CD4-positive, CD25-positive, alpha-beta regulatory T cell (primary cell): ENCODE measurements around the gene CDC14A. TPM values are rescaled to one million over a fixed set of nuclear protein-coding genes. Genes with fewer than 3 reads are reported as not detected.
"Not testable (repeated sequence)": the region's sequence is repeated elsewhere in the genome, so short reads cannot be mapped to it uniquely, and the experiment has no call there.

ENCODE experiments used
- ATAC-seq, 2 donors: fragments of 150-1000 bp; cut with Tn5 transposase; one replicate each; pipeline ENCODE4 v1.10.0; 2021; ENCODE audit warnings: low read depth in 2 of 2, moderate number of reproducible peaks in 2 of 2, moderate library complexity in 1 of 2
- DNase-seq, 3 donors: peaks; one replicate each; pipeline versions ENCODE4 v3.0.0 to v3.0.0-alpha.2; 2012 to 2022; ENCODE audit warnings: mixed read lengths in 1 of 3
- H3K27ac ChIP-seq: one replicate; pipeline ENCODE4 v1.7.0; 2013; ENCODE audit warnings: mild to moderate bottlenecking, low read length; ENCODE audit not compliant: insufficient read depth, poor library complexity, severe bottlenecking
- H3K27me3 ChIP-seq: one replicate; pipeline ENCODE4 v1.7.0; 2013; ENCODE audit warnings: low read length; ENCODE audit not compliant: control insufficient read depth, insufficient read depth
- H3K36me3 ChIP-seq: one replicate; pipeline ENCODE4 v1.7.0; 2013; ENCODE audit warnings: mild to moderate bottlenecking, low read length, moderate library complexity; ENCODE audit not compliant: control insufficient read depth, insufficient read depth
- H3K4me1 ChIP-seq: 2 replicates; pipeline ENCODE4 v1.7.0; 2013; ENCODE audit warnings: mild to moderate bottlenecking, low read length; ENCODE audit not compliant: insufficient read depth, control insufficient read depth, poor library complexity, severe bottlenecking
- H3K4me3 ChIP-seq: one replicate; pipeline ENCODE4 v1.7.0; 2013; ENCODE audit warnings: low read depth, mild to moderate bottlenecking, low read length, moderate library complexity
- H3K9me3 ChIP-seq, 2 experiments: 1 replicate in 1 of 2; 2 replicates in 1 of 2; pipeline ENCODE4 v1.7.0; 2013; ENCODE audit warnings: low read length in 2 of 2, mild to moderate bottlenecking in 1 of 2, moderate library complexity in 1 of 2; ENCODE audit not compliant: control insufficient read depth in 2 of 2
- H3K27ac Mint-ChIP-seq, 3 donors: one replicate each; pipeline ENCODE4 v1.8.0; 2020 to 2022; ENCODE audit warnings: mild to moderate bottlenecking in 3 of 3, mixed read lengths in 3 of 3, moderate library complexity in 2 of 3
- H3K27me3 Mint-ChIP-seq: one replicate; pipeline ENCODE4 v1.8.0; 2022; ENCODE audit warnings: mild to moderate bottlenecking, mixed read lengths
- H3K36me3 Mint-ChIP-seq: one replicate; pipeline ENCODE4 v1.8.0; 2020; ENCODE audit warnings: mixed read lengths
- H3K4me1 Mint-ChIP-seq, 4 donors: one replicate each; pipeline ENCODE4 v1.8.0; 2020 to 2022; ENCODE audit warnings: mixed read lengths in 4 of 4, mild to moderate bottlenecking in 1 of 4
- H3K4me3 Mint-ChIP-seq, 4 donors: one replicate each; pipeline ENCODE4 v1.8.0; 2020 to 2022; ENCODE audit warnings: mild to moderate bottlenecking in 4 of 4, mixed read lengths in 4 of 4, moderate library complexity in 3 of 4
- H3K9me3 Mint-ChIP-seq, 7 donors: one replicate each; pipeline ENCODE4 v1.8.0; 2020 to 2022; ENCODE audit warnings: mixed read lengths in 7 of 7, mild to moderate bottlenecking in 3 of 7, moderate library complexity in 2 of 7
- polyA plus RNA-seq, 4 donors: library from polyadenylated mRNA; unstranded; fragments of 300-500 nt; fragmentation: Illumina TruSeq; gene quantifications; one replicate each; pipeline ENCODE4 v1.2.3, GENCODE V29; 2021
- total RNA-seq: library from RNA; stranded (reverse); gene quantifications from one replicate; pipeline ENCODE4 v1.2.3, GENCODE V29; 2022

CDC14A gene
- total and polyA plus RNA-seq, 5 donors from 2014 or later = 33.8 to 155 (median 37.8) TPM

DNA sequence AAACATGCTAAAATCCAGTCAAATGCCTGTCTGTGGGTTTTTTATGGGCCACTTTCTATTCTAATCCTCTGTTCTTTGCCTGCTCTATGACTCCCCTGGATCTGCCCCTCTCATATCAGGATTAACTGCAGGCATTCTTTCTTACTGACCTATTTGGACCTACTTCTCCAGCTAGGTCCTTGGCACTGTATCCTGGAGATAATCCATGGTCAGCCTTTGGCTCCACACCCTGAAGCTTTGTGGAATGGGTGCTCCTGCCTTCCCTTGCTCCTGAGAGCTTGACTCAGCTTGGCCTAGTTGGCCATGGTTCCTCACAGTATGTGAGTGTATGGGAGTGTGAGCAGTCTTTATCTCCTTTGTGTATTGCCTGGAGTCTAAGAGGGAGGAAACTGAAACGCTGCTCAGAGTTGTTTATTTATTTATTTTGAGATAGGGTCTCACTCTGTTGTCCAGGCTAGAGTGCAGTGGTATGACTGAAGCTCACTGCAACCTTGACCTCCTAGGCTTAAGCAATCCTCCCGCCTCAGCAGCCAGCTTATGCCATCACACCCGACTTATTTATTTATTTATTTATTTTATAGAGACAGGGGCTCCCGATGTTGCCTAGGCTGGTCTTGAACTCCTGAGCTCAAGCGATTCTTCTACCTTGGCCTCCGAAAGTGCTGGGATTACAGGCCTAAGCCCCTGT lies 28.7 kb upstream of the CDC14A start:
- peaks cover 2 to 18% (median 5%) of the 10 kb centered on the region in 7 donors for H3K9me3 Mint-ChIP-seq
- H3K4me1 ChIP-seq = no peaks in the 10 kb centered on the region
- no peak for DNase-seq
- H3K27ac Mint-ChIP-seq = no peak overlapping the region
- H3K27me3 Mint-ChIP-seq = peaks cover 5% of the 10 kb centered on the region
- no peak overlapping the region for H3K4me3 ChIP-seq
- peaks cover 6 to 11% of the 10 kb centered on the region in 2 experiments for H3K9me3 ChIP-seq
- H3K27ac ChIP-seq = no peak overlapping the region
- no peaks in the 10 kb centered on the region for H3K27me3 ChIP-seq
- no peaks in the 10 kb centered on the region for H3K36me3 ChIP-seq
- no peak overlapping the region for H3K4me3 Mint-ChIP-seq
- H3K4me1 Mint-ChIP-seq = no peaks in the 10 kb centered on the region
- ATAC-seq = no peak
- no peaks in the 10 kb centered on the region for H3K36me3 Mint-ChIP-seq

DNA sequence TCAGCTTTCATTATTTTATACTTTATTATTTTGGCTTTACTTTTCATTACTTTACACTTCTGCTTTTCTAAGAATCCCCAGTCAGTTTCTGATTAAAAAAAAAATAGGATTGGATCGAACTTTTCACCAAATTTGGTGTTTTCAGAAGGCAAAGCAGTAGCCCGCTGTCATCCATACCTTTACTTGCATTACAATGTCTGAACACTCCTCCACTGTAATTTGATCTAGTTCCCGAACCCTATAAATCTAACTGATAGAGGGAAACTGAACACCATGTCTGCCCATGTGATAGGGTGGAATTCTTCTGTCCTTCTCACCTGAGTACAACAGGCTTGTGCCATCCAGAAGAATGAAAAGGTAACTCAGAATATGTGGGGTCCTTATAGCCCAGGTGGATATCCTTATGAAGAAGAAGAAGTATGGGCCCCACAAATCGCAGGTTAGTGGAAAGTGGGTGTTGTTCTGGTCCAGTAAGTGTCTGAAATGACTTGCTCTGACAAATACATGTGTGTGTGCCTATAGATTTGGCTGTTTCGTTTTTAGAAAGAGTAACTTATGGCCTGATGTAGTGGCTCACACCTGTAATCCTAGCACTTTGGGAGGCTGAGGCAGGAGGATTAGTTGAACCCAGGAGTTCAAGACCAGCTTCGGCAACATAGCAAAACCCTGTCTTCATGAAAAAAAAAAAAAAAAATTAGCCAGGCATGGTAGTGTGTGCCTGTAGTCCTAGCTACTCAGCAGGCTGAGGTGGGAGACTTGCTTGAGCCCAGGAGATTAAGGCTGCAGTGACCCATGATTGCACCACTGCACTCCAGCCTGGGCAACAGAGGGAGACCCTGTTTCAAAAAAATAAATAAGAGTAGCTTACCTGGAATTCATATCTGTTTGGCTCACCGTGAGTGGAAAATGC lies 26.6 kb upstream of the CDC14A start:
- Histone ChIP-seq H3K27me3 (no peaks in the 10 kb centered on the region), H3K36me3 (no peaks in the 10 kb centered on the region), H3K27ac (no peak overlapping the region), H3K4me1 (no peaks in the 10 kb centered on the region), H3K9me3 (no peaks in the 10 kb centered on the region), H3K4me3 (no peak overlapping the region)
- Mint-ChIP-seq H3K27me3 (peaks cover 5% of the 10 kb centered on the region), H3K27ac (no peak overlapping the region), H3K4me3 (no peak overlapping the region), H3K9me3 (peaks cover 0 to 3% (median 0%) of the 10 kb centered on the region in 7 donors), H3K36me3 (no peaks in the 10 kb centered on the region), H3K4me1 (no peaks in the 10 kb centered on the region)
- ATAC-seq = no peak
- no peak for DNase-seq

DNA sequence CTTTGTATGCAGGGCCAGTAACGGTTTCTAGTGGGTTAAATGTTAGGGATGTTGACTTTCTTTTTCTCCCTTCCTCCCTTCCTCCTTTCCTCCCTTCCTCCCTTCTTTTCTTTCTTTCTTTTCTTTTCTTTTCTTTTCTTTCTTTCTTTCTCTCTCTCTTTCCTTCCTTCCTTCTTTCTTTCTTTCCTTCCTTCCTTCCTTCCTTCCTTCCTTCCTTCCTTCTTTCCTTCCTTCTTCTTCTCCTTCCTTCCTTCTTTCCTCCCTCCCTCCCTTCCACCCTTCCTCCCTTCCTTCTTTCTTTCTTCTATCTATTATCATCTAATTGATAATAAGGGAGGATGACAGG lies 26.0 kb upstream of the CDC14A start:
- not testable (repeated sequence) for DNase-seq, H3K36me3 ChIP-seq, ATAC-seq, H3K4me1 ChIP-seq, H3K27ac Mint-ChIP-seq, H3K27me3 ChIP-seq, H3K27ac ChIP-seq, H3K27me3 Mint-ChIP-seq, H3K4me3 ChIP-seq, H3K36me3 Mint-ChIP-seq, H3K9me3 Mint-ChIP-seq, H3K9me3 ChIP-seq, H3K4me3 Mint-ChIP-seq, H3K4me1 Mint-ChIP-seq

DNA sequence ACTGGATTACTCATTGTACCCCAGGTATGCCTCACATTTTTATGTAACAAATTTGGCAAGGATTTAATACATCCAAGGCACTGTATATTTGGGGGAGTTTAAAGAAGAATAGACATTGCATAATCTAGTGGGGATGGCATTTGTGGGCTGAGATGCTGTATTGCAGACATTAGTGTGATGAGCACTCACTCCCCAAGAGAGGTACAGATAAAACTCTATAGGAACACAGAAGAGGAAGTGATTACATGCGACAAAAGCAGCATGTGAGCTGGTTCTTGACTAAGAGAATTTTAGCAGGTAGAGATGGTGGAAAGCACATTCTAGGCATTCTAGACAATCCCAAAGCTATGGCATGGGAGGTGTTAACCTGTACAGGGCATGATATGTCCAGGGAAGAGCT lies 24.2 kb upstream of the CDC14A start:
- H3K4me3 Mint-ChIP-seq = no peak overlapping the region
- H3K4me1 Mint-ChIP-seq = no peaks in the 10 kb centered on the region
- Histone ChIP-seq H3K4me3 (no peak overlapping the region), H3K36me3 (no peaks in the 10 kb centered on the region), H3K27ac (no peak overlapping the region), H3K27me3 (no peaks in the 10 kb centered on the region), H3K9me3 (no peaks in the 10 kb centered on the region), H3K4me1 (no peaks in the 10 kb centered on the region)
- H3K27me3 Mint-ChIP-seq = peaks cover 5% of the 10 kb centered on the region
- H3K9me3 Mint-ChIP-seq = peaks cover 0 to 2% (median 0%) of the 10 kb centered on the region in 7 donors
- ATAC-seq (no peak), DNase-seq (no peak)
- no peak overlapping the region for H3K27ac Mint-ChIP-seq
- H3K36me3 Mint-ChIP-seq = no peaks in the 10 kb centered on the region

DNA sequence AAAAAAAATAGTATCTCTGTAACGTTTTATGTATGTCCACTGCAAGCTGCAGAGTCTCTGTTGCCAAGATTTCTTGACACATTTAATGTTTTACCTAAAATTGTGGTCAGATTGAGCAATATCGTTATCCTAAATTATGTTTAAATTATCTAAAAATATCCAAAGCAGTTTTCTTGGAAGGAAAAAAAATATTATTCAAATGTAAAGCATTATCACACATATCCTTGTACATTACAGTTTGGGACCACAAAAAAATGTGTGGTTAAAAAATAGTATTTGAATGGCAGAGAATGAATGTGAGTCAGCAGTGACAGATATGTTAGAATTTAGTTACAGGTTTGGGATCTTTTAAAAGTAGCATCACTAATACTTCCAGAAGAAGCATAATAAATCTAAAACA lies 21.2 kb upstream of the CDC14A start:
- H3K4me1 ChIP-seq, H3K9me3 ChIP-seq, DNase-seq, H3K36me3 Mint-ChIP-seq, H3K27ac ChIP-seq, H3K4me3 ChIP-seq, H3K27ac Mint-ChIP-seq, H3K27me3 ChIP-seq, H3K36me3 ChIP-seq, H3K4me3 Mint-ChIP-seq, H3K27me3 Mint-ChIP-seq, H3K9me3 Mint-ChIP-seq, H3K4me1 Mint-ChIP-seq, ATAC-seq: not testable (repeated sequence)

DNA sequence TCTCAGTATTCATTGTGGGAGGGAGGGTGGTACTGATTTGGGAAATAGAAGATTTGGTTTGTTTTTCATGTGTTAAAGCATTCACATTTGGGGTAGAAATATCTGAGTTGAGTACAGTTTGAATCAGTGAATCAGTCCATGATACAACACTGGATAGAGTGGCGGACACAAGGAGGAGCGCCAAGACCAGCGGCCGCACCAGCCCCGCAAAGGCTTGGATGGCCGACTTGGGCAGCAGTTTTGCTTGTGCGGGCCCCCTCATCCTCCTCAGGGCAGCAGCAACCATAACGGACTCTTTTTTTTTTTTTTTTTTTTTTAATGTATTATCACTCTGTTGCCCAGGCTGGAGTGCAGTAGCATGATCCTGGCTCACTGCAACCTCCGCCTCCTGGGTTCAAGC lies 20.0 kb upstream of the CDC14A start:
- Mint-ChIP-seq H3K4me3 (no peak overlapping the region), H3K4me1 (peaks cover 0 to 7% (median 3%) of the 10 kb centered on the region in 4 donors), H3K9me3 (peaks cover 0 to 6% (median 0%) of the 10 kb centered on the region in 7 donors), H3K36me3 (no peaks in the 10 kb centered on the region), H3K27me3 (peaks cover 6% of the 10 kb centered on the region), H3K27ac (no peak overlapping the region)
- no peak for DNase-seq
- no peak for ATAC-seq
- Histone ChIP-seq H3K27me3 (no peaks in the 10 kb centered on the region), H3K9me3 (no peaks in the 10 kb centered on the region), H3K4me3 (no peak overlapping the region), H3K4me1 (no peaks in the 10 kb centered on the region), H3K36me3 (no peaks in the 10 kb centered on the region), H3K27ac (no peak overlapping the region)

DNA sequence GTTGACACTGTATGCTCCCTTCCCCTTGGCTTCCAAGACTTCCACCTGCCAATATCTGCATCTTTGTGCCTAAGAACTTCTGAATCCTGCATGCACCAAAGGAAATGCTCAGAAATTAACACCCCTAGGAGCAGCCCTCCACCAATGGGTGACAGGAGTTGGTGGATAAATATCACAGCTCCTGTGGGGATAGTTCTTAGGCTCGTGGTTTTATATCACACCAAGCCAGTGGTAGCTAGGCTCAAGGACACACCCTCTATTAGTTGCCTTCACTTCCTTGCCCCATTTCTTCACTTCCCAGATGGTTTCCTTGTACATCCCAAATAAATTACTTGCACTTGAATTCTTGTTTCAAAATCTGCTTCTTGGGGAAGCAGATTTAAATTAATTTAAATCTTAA lies 16.9 kb upstream of the CDC14A start:
- H3K4me3 Mint-ChIP-seq = no peak overlapping the region
- peaks cover 0 to 7% (median 3%) of the 10 kb centered on the region in 4 donors for H3K4me1 Mint-ChIP-seq
- H3K9me3 Mint-ChIP-seq = peaks cover 0 to 6% (median 1%) of the 10 kb centered on the region in 7 donors
- peaks cover 4% of the 10 kb centered on the region for H3K27me3 ChIP-seq
- DNase-seq (no peak), ATAC-seq (no peak)
- no peaks in the 10 kb centered on the region for H3K36me3 ChIP-seq
- H3K4me3 ChIP-seq = no peak overlapping the region
- no peaks in the 10 kb centered on the region for H3K9me3 ChIP-seq
- H3K27ac ChIP-seq = no peak overlapping the region
- H3K27ac Mint-ChIP-seq = no peak overlapping the region
- peaks cover 19% of the 10 kb centered on the region for H3K27me3 Mint-ChIP-seq
- H3K4me1 ChIP-seq = no peaks in the 10 kb centered on the region
- no peaks in the 10 kb centered on the region for H3K36me3 Mint-ChIP-seq

DNA sequence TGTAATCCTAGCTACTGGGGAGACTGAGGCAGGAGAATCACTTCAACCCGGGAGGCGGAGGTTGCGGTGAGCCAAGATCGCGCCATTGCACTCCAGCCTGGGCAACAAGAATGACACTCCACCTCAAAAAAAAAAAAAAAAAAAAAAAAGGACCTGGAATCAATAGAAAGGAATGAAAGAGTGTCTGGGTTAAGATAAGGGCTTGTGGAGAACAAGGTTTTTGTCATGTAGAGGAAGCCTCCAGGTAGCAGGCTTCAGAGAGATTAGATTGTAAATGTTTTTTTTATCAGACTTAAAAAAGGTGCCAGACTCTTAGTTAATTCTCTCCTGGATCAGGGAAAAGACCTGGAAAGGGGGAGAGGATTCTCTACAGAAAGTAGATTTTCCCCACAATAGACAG lies 14.4 kb upstream of the CDC14A start:
- not testable (repeated sequence) for H3K4me3 Mint-ChIP-seq, H3K27ac Mint-ChIP-seq, H3K36me3 Mint-ChIP-seq, H3K9me3 ChIP-seq, DNase-seq, H3K4me1 ChIP-seq, H3K27me3 ChIP-seq, H3K27ac ChIP-seq, H3K9me3 Mint-ChIP-seq, ATAC-seq, H3K4me3 ChIP-seq, H3K36me3 ChIP-seq, H3K4me1 Mint-ChIP-seq
- H3K27me3 Mint-ChIP-seq = peaks cover 23% of the 10 kb centered on the region
